ENCODE results near the gene BCAS1. TPM values are rescaled to one million over a fixed set of nuclear protein-coding genes. Genes with fewer than 3 reads are reported as not detected.
"Not testable (repeated sequence)": the region's sequence is repeated elsewhere in the genome, so short reads cannot be mapped to it uniquely, and the experiment has no call there.

Gene BCAS1
- total RNA-seq, 3 donors from 2014 or later, result 39.4 to 191 (median 101) TPM

- TF ChIP-seq CTCF (IDR thresholded peaks at IDR 0.05), result no peak
- Histone ChIP-seq H3K36me3 (ENCODE audit: low read depth) (no peaks in the 10 kb centered on the region), H3K4me3 (no peak overlapping the region), H3K4me1 (ENCODE audit: low read depth) (peaks cover 28% of the 10 kb centered on the region), H3K9me3 (no peaks in the 10 kb centered on the region)
- intact Hi-C loops (cut with DNase I, micrococcal nuclease), result no loop called here
- ATAC-seq (no peak), DNase-seq (no peak)
These were observed 133.1 kb downstream of the BCAS1 start for GRCh38 chr20:53937339-53937741.

DNA sequence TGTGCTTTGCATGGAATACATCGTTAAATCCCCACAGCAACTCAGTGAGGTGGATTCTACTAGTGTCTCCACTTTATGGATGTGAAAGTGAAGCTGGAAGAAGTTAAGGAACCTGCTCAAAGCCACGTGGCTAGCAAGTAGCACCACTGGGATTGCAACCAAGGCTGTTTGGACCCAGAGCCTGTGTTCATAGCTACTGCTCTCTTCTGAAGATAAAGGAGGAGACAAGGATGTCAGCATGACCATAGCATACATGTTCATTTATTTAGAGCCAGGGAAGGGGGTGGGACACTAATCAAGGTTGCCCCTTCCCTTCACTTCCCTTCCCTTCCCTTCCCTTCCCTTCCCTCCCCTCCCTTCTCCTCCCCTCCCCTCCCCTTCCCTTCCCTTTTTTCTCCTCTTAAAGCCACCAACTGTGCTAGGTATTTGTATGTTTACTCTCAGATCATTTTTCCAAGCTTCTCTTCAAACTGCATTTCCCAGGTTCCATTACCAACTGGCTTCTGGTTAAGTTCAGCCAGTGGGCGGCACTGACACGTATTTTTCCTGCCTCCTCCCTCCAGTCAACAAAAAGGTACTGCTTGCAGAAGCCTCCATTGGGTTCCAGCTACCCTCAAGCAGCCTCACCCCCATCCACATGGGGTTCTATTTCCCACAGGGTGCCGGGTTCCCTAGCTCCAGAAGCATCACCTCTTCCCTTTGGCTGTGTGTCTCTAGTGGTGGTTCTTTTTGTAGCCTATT, 134.9 kb downstream of the BCAS1 start:
- DNase-seq, result peak in 1 of 3 donors; percentile 22
- ATAC-seq, result no peak
- intact Hi-C loops (cut with DNase I, micrococcal nuclease), result no loop called here

GRCh38 chr20:53934421-53935343, 135.7 kb downstream of the BCAS1 start:
- intact Hi-C loops (cut with DNase I, micrococcal nuclease), result no loop called here
- peak; percentile 43 for ATAC-seq
- Histone ChIP-seq H3K36me3 (ENCODE audit: low read depth) (no peaks in the 10 kb centered on the region), H3K4me3 (no peak overlapping the region), H3K9me3 (no peaks in the 10 kb centered on the region), H3K4me1 (ENCODE audit: low read depth) (peaks cover 16% of the 10 kb centered on the region)
- no peak for TF ChIP-seq CTCF (IDR thresholded peaks at IDR 0.05)
- DNase-seq, result peak in 1 of 3 donors; percentile 40

More for the DNA sequence above, 134.9 kb downstream of the BCAS1 start:
- no peaks in the 10 kb centered on the region for H3K36me3 ChIP-seq (ENCODE audit: low read depth)
- no peak overlapping the region for H3K4me3 ChIP-seq
- peaks cover 23% of the 10 kb centered on the region for H3K4me1 ChIP-seq (ENCODE audit: low read depth)
- H3K9me3 ChIP-seq, result no peaks in the 10 kb centered on the region
- no peak for TF ChIP-seq CTCF (IDR thresholded peaks at IDR 0.05)

GRCh38 chr20:53933232-53933846, 137.1 kb downstream of the BCAS1 start:
- ATAC-seq (no peak), DNase-seq (no peak)
- no peak overlapping the region for H3K4me3 ChIP-seq
- intact Hi-C loops (cut with DNase I, micrococcal nuclease), result no loop called here
- peaks cover 7% of the 10 kb centered on the region for H3K4me1 ChIP-seq (ENCODE audit: low read depth)
- TF ChIP-seq CTCF (IDR thresholded peaks at IDR 0.05), result no peak
- no peaks in the 10 kb centered on the region for H3K9me3 ChIP-seq
- H3K36me3 ChIP-seq (ENCODE audit: low read depth), result no peaks in the 10 kb centered on the region

DNA sequence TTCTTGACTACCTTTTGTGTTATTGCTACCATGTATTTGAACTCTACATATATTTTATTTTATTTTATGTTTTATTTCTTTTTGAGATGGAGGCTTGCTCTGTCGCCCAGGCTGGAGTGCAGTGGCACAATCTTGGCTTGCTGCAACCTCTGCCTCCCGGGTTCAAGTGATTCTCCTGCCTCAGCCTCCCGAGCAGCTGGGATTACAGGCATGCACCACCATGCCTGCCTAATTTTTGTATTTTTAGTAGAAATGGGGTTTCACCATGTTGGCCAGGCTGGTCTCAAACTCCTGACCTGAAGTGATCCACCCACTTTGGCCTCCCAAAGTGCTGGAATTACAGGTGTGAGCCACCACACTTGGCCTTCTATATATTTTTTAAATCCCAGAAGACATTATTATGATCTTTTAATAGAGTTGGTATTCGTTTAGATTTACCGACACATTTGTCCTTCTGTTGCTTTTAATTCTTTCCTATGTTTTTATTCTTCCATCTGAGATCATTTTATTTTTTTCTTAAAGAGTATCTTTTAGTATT, 137.7 kb downstream of the BCAS1 start:
- H3K4me3 ChIP-seq; intact Hi-C loops (cut with DNase I, micrococcal nuclease); DNase-seq; H3K9me3 ChIP-seq; H3K4me1 ChIP-seq (ENCODE audit: low read depth); ATAC-seq; H3K36me3 ChIP-seq (ENCODE audit: low read depth): not testable (repeated sequence)
